ENCODE measurements around the gene SPAG16.
"Not testable (repeated sequence)": the region's sequence is repeated elsewhere in the genome, so short reads cannot be mapped to it uniquely, and the experiment has no call there.

Gene SPAG16

DNA sequence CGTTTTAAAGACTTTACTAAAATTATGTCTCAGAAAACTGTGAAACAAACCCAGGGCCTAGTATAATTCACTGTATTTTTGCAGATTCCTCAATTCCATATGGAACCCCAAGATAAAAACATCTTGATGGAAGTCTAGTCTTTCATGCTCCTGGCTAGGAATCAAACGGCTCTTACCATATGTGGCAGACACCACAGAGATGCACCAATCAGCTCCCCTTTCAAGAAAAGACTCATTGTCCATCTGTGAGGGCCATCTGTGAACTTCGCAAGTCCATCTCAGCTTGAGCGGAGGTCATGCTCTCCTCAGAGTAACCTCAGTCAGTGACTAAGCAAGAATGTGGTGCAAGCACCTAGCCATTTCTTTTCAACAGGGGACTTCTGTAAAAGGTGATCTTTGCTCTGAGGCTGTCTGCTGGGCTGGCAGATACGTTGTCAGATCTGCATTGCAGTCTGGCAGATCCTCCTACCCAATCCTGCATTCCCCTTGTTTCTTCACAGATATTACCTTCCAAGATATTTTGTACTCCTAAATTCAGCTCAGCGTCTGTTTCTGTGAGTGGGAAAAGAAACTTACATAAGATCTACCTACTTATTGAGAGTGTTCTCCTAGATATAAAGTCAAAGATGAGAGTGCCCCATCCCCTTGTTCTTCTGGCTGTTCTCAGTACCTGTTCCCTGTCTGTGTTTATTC is 419.3 kb downstream of the SPAG16 start:
- no peak for DNase-seq (ENCODE audit: low spot score)

DNA sequence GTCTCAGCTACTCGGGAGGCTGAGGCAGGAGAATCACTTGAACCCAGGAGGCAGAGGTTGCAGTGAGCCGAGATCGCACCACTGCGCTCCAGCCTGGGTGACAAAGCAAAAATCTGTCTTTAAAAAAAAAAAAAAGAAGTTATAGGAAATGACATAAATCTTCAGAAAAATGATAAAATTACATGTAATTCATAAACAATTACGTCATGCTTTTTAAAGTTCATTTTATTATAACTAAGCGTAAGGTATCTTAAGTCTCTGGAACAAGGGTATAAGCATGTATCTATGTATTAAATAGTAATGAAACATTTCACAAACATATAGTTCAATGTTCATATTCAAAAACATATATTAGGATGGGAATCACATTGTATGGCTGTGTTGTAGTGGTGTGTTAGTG is 425.9 kb downstream of the SPAG16 start:
- no peak for DNase-seq (ENCODE audit: low spot score)

DNA sequence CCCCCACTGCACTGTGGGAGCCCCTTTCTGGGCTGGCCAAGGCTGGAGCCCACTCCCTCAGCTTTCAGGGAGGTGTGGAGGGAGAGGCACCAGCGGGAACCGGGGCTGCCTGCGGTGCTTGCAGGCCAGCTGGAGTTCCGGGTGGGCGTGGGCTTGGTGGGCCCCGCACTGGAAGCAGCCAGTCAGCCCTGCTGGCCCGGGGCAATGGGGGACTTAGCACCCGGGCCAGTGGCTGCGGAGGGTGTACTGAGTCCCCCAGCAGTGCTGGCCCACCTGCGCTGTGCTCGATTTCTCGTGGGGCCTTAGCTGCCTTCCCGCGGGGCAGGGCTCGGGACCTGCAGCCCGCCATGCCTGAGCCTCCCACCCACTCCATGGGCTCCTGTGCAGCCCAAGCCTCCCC is 434.1 kb downstream of the SPAG16 start:
- DNase-seq (ENCODE audit: low spot score), result not testable (repeated sequence)

DNA sequence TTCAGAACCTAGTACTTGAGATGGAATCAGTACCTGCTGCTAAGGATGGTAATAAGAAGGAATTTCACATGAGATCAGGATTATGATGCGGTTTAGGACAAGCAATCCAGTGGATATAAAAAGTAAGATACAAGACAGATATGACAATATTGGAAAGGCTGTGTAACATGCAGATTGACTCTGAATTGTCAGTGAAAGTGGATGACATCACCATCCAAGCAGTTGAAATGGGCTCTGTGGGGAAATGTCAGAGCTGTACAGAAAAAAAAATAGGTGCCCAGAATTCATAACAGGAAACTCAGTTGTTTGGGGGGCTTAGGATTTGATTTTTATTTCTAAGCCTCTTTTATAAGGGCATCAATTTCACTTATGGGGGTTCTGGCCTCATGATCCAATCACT is 438.3 kb downstream of the SPAG16 start:
- no peak for DNase-seq (ENCODE audit: low spot score)

DNA sequence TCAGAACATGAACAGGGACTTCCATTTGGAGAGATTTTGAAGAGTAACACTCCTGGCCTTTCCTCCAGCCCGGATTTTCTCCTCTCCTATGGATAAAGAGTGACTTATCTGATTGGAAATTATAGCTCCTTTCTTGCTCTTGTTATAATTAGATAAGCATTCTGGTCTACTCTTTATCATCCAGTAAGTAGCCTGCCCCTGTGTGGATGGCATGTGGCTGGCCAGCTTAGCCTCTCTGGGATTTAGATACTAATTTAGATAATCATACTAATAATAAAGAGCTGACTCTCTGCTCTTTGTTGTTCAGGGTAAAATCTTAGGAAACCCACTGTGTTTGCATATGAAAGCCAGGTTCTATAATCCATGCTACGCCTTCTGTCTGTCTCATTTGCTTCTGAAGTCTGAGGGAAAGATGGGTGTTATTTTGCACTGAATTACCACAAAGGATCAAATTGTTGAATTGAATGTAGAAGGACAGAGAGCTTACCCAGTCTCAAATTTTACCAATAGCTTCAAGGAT is 438.8 kb downstream of the SPAG16 start:
- DNase-seq (ENCODE audit: low spot score), result no peak

DNA sequence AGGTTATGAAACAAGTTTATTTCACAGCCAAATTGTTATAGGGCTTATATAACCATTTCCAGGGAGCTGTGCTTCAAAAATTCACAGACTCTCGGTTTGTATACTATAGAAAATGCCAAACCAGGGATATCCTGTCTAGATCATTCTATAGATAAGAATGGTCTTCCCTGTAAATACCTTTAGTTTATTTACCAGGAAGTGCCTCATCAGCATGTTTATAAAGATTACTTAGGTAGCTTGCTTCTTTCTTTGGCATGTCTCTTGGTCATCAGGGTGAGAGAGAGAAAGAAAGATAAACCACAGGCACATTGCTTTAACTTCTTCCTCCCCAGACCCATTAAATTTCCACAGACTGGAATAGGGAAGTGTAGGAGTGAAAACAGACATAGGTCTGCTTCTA is 439.4 kb downstream of the SPAG16 start:
- DNase-seq (ENCODE audit: low spot score), result no peak

DNA sequence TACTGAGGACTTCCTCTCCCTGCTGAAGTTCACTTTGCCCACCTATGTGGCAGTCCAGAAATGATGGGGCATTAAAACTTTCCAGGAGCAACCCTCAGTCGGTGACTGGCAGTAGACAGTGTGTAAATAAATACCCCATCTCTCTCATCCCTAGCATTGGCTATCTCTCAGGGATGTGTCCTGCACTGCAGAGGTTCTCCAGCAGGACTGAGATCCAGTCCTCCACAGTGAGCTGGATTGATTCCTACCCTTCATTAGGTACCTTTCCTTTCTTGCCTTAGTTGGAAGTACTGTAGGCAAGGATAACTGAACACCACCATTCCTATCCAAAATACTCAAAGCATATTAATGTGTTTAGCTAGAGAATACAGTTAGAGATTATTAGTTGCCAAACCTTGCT is 441.8 kb downstream of the SPAG16 start:
- no peak for DNase-seq (ENCODE audit: low spot score)

DNA sequence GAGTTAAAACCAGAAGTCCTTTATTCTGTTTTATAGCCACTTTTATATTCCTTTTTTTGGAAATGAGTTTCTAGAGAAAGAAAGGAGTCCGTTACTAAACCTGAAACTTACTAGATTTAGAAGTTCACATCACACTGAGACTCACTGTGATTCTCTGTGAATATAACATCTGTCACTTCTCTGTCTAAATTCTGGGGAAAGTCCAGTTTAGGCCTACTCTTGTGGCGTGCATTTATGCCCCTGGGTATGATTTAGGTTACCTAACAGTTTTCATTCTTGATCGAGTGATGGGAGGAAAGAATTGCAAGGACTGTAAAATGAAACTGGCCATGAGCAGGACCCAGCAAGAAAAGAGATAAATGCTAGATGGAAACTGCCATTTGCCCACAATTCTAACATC is 449.6 kb downstream of the SPAG16 start:
- no peak for DNase-seq (ENCODE audit: low spot score)

DNA sequence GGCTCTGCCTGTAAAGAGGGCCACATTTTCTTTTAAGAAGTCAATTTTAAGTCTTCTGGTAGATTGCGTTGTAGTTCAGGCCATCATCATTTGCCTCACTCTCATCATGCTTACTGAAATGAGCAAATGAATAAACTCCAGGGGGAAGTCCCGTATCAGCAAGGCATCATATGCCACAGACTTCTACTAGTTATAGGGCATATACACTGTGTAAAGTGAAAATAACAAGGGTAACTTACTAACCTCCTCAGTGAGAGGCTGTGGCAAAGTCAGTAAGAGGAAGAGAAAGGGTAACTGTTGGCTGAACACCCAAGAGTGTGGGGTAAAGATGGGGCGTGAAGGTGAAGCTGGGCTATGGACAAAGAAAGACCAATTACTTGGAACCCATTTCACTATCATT is 456.2 kb downstream of the SPAG16 start:
- no peak for DNase-seq (ENCODE audit: low spot score)

DNA sequence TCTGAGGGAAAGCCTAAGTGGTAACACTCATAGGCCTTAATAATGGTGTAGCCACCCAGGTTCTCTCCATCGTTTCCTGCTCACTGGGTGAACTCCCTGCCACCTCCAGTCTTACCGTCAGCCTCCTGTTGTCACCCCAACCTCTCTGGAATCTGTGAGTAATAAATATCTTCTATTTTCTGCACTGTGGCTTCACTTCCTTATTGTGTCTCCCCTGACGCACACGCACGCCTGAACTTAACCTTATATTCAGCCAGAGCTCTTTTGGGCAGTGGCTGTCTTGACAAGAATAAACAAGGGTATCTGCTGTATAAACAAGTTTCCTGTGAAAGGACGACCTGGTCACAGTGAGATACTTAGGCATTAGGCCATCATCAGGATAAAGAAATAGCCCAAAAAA is 467.2 kb downstream of the SPAG16 start:
- DNase-seq (ENCODE audit: low spot score), result no peak

DNA sequence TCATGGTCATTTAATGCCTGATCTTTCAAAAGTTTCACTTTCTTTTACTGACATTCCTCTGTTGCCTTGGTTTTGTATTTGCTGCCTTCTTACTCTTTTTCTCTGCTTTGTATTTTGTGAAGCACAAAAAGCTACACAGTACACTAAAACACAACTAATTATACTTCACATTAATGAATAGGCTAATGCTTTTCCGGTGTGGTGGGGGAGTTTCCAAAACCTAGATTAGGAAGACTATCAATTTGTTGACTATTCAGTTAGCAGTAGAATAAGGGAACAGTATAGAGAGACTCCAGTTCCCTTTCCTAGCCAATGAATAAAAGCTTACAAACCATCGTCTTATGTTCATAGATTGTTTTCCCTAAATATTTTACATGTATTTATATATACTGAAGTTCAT is 468.3 kb downstream of the SPAG16 start:
- DNase-seq (ENCODE audit: low spot score), result no peak

DNA sequence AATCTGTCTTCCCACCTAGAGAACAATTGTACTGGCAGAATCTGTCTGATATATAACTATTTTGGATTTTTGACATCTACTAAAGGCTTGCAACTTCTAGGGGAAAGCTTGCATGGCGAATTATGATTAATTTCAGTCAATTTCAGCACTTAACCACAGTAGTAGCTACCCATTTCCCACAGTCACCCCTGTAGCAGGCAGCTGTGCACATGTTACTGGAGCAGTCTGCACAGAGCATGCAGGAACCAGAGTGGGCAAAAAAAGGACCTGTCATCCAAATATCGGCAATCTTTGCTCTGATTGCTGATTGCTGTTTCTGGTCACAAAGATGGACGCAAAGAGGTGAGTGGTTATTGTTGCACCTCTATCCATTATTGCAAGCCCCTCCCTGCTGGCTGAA is 473.3 kb downstream of the SPAG16 start:
- no peak for DNase-seq (ENCODE audit: low spot score)

DNA sequence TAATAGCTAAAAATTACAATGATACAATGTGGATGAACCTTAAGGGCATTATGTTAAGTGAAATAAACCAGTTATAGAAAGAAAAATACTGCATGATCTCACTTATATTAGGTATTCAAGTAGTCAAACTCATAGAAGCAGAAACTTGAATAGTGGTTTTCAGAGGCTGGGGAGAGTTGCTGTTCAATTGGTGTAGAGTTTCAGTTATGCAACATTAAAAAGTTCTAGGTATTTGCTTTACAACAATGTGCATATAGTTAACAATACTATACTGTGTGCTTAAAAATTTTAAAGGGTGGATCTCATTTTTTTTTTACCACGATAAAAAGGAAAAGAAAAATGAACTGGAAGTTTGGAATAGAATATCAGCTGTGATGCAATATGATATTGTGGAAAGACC is 479.1 kb downstream of the SPAG16 start:
- no peak for DNase-seq (ENCODE audit: low spot score)

DNA sequence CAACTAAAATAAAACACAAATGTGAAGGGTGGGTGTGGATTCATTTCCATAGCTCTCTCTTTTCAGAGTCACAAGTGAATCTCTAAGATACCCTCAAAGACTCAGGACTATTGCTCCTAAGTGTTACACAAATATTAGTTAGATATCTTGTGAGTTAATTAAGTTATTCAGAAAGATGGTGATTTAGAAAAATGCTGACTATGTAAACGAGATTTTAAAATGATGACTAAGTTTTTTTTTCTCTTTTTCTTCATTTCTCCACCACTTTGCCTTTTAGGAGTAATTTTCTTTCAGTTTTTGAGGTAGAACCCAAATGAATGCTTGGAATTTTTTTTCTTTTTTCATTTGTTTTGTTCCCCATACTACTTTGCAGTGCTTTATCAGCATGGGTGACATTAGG is 479.7 kb downstream of the SPAG16 start:
- DNase-seq (ENCODE audit: low spot score), result no peak

DNA sequence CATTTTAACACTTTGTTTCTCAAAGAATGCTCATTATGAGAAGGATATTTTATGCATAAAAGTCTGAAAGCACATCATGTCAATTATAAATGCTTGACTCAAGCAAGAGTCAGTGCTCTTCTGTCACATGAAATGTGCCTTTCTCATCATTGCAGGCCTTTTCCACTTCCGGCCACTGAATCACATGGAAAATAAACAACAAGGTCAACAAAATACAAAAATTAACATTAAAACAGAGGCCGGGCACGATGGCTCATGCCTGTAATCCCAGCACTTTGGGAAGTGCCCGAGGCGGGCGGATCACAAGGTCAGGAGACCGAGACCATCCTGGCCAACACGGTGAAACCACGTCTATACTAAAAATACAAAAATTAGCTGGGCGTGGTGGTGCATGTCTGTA is 480.6 kb downstream of the SPAG16 start:
- no peak for DNase-seq (ENCODE audit: low spot score)

DNA sequence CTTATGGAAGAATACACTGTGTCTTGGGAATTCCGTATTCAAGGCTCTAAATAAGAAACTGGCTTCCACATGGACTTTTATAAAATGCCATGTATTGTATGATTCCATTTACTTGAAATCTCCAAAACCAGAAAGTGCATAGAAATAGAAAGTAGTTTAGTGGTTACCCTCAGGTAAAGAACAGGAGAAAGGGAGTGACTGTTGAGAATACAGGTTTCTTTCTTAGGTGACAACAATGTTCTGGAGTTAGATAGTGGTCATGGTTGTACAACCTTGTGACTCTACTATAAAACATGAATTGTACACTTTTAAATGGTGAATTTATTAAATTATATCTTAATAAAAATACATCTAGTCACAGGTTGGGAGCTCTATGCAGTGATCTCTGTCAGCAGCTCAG is 481.8 kb downstream of the SPAG16 start:
- no peak for DNase-seq (ENCODE audit: low spot score)

DNA sequence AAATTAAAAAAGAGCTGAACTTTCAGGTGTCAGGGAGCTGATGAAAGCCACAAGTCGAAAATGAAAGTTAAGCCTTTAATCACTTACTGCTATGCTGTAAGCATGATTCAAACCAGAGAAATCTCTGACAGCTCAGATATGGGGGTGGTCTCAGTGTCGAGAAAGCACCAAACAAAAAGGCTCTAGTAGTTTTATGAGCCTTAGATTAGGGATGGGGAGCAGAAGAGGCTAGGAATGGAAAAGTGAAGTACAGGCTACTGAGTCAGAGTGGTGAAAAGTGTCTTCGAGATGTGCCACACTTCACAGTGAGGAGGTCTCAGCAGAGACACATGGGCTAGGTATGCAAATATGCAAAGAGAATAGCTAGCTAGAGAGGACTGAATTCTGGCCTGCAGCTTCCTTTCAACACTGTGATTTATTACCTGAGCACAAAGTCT is 482.2 kb downstream of the SPAG16 start:
- no peak for DNase-seq (ENCODE audit: low spot score)

DNA sequence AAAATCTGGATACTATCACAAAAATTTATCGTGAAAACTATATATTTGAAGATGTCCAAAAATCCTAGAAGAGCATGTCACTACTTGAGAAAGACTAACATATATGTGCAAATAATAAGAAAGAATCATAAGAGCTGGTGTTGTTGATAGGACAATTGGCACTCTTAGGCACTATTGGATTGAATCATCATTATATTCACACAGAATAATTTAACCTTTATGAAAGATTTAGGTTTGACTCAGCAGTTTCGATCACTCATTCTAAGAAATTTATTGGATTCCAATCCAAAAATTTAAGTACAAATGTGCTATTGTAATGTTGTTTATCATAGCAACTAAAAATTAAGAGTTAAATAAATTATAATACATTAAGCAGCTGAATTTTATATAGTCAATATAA is 503.6 kb downstream of the SPAG16 start:
- DNase-seq (ENCODE audit: low spot score), result no peak

DNA sequence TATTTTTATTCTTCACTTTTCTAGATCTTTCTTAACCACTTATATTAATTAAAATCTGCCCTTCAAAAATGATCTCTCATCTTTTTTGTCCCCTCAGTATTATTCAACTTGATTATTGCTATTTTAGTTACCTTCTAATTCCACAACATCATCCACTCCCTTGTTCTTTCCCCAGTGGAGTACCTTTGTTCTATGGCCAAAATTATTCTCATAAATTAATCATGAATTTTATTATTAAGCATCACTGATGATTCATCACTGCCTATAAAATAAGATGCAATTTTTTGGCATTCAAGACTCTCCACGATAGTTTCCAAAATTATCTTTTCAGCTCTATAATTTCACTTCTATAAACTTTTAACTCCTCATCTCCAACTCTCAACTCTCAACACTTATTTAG is 505.7 kb downstream of the SPAG16 start:
- no peak for DNase-seq (ENCODE audit: low spot score)

DNA sequence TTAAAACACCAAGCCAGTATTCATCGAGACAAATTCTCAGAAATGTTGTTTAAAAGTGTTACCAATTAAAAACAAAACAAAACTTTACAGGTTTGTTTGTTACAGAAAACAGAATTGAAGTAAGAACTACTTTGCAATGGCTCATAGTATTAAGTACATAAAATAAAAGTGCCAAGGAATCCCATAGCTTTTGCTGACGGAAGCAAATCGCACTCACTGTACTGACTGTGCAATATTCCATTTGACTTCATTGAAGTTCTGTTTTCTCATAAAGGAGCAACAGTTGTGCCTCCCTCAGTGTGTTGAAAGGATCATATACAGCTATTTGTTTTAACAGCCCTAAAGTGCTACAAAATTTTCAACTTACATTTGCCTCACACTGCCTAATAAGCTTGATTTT is 507.8 kb downstream of the SPAG16 start:
- no peak for DNase-seq (ENCODE audit: low spot score)

DNA sequence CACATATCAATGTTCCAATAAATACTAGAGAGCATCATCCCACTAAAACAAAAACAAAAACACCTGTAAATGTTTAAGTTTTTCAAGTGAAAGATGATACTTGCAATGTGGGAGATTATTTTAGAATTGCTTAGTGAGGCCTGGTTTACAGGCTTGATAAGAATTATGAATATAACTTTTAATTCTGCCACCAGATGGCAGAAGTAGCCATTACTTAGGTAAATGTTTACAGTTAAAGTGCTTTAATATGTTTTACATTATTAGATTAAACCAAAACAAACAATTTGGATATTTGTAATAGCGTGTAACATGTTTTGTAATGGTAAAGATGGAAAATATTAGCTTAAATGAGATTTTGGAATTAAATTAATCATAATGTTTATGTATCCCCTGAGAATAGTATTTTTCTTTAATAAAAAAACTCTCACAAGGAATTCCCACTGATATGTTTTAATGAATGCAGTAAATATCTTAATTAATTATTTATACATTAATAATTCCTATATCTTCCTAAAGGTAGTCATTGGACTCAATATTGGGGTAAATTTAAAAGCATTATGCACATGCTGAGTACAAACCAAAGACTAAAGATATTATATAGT is 522.0 kb downstream of the SPAG16 start:
- no peak for DNase-seq (ENCODE audit: low spot score)

DNA sequence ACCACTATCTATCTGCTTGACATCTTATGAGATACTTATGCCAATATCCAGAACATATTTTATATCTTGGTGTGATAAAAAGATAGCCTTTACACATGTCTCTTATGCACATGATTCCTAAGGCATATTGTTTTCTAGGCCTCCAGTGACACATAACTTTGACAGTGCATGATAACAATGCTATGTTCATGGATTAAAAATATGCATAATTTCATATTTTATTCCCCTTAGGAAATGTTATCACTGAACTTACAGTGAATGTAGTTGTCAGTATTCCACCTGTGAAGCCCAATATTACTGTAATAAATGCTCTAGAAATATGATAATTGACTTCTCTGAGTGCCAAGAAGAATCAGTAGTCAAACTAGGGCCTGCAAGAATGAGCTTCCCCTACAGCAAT is 532.3 kb downstream of the SPAG16 start:
- no peak for DNase-seq (ENCODE audit: low spot score)

DNA sequence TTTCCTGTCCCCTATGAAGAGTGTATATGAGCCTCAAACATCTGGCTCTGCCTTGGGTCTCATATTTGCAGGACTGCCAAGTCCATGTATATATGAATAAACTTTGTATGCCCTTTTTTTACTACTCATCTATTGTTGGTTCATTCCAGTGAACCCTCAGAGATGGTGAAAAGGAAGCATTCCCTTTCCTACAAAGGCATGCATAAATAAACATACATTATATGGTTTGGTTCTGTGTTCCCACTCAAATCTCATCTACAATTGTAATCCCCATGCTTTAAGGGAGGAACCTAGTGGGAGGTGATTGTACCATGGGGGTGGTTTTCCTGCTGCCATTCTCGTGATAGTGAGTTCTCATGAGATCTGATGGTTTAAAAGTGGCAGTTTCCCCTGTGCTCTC is 534.2 kb downstream of the SPAG16 start:
- DNase-seq (ENCODE audit: low spot score), result no peak

DNA sequence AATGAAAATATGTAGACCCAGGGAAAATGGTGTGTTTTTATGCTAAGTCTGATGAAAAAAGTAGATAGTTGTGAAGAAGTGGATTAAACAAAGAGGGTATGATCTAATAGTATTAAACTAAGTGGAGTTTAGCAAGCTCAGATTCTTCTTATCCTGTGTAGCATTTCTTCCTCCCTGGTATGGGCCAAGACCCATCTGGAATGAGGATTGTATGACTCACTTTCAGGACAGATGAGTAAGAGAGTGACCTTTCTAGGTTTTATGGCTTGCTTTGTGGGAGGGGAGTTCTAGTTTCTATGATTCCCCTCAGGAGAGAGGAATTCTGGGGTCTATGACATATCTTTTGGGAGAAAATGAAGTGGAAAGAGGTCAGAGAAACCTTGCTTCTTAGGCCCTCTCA is 550.1 kb downstream of the SPAG16 start:
- no peak for DNase-seq (ENCODE audit: low spot score)

Data from left forelimb (tissue), 1 donor.